CD4-positive, alpha-beta T cell treated with Interleukin-4 for 1 hour (primary cell): Measurements from ENCODE around the gene KLC3.
"Not testable (repeated sequence)": the region's sequence is repeated elsewhere in the genome, so short reads cannot be mapped to it uniquely, and the experiment has no call there.

Source experiments
- DNase-seq, 2 donors: peaks; one replicate each; pipeline ENCODE4 v3.0.0-alpha.2; 2020 to 2022

KLC3 gene

DNA sequence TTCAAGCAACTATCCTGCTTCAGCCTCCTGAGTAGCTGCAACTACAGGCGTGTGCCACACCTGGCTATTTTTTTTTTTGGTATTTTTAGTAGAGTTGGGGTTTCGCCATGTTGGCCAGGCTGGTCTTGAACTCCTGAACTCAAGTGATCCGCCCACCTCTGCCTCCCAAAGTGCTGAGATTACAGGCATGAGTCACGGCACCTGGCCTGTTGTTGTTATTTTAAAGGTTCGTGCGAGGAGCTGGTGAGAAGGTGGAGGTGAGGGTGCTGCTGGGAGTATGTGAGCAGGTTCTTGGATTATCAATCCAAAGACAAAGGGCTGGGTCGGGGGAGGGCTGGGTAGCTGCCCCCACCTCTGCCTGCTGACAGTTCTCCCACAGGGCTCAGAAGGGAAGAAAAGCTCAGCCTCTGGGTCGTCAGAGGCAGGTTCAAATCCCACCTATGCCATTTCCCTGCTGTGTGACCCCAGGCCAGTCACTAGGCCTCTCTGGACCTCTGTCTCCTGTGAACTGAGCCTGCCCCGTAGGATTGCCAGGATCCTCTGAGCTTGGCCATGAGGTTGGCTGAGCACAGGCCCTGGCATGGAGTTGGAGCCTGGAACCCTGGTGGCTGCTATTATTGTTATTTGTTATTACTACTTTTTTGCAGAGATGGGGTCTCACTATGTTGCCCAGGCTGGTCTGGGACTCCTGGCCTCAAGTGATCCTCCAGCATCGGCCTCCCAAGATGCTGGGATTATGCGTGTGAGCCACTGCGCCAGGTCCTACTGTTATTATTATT lies 19.4 kb upstream of the KLC3 start:
- no peak for DNase-seq

DNA sequence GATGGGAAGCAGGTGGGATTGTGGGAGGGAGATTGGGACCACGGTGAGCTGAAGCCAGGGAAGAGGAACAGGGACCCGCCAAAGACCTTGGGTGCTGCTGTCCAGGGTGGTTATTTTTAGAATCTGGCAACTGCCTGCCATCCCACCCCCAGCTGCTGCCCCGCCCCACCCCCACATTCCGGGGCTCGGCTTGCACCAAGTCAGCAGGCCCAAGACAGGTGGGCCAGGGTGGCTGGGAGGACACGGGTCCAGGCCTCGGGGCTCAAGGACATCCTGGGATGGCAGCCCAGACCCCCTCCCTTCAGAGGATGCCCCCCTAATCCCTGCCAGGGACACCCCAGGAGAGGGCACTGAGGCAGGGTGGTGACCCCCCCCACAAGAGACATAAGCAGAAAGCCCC lies 18.7 kb upstream of the KLC3 start:
- no peak for DNase-seq

DNA sequence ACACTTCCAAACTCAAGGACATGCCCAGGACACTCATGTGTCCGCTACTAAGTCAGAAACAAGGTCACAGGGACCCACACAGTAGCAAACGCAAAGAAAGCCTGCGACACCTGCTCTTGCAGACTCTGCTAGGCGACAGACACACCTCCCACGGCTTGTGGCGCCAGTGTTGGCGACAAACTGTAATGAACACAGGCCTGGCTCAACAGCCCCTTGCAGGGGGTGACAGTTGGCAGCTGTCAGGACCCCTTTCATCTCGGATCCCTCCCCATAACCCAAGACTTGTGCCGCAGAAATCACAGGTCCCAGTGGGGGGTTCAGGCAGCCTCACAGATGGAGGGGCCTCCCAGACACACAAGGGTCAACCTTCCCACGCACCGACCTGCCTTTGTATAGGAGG lies 18.2 kb upstream of the KLC3 start:
- no peak for DNase-seq

DNA sequence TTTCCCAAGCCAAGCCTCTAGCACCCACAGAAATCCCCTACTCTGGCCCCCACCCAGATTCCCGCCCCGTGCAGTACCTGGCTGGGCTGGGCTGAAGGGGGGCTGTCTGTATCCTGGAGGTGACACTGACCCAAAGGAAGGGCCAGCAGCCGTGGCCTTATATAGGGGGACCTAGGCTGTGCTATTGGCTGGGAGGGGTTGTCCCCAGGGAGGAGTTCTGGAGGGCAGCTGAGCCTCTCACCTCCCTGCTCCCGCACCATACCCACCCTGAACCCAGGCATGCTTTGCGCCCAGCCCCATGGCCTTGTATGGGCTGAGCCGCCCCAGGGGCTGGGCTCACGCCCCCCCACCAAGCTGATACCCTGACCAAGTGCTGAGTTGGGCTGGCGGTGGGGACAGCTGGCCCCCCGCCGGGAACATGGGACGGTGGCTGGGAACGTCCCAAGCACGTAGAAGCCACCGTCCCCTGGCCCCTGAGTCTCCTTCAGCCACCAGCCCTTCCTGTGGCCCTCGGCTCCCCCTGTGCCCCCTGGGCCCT lies 17.7 kb upstream of the KLC3 start, which contains the start of gene CKM:
TSS of gene CKM (minus strand) at position 132 of the 538 bp plus-strand sequence. CDS start 3,162 bp downstream, outside the sequence.
- DNase-seq, result no peak

DNA sequence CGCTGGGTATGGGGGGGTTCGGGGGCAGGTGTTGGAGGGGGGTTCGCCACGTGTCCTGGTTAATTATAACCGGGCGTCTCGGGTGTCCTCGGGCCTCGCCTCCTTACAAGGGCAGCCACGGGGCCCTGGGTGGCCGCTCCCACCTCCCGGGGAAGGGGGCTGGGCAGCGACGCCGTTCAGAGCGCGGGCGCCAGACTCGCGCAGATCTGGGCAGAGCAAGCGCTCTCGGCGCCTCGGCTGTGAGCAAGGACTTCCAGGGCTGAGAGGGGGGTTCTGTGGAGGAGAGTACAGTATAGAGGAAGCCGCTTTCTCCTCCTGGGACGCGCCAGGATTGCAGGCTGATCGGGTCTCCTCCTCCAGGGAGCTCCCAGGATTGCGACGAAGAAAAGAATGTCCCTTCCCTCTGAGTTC lies 16.9 kb upstream of the KLC3 start:
- no peak for DNase-seq

DNA sequence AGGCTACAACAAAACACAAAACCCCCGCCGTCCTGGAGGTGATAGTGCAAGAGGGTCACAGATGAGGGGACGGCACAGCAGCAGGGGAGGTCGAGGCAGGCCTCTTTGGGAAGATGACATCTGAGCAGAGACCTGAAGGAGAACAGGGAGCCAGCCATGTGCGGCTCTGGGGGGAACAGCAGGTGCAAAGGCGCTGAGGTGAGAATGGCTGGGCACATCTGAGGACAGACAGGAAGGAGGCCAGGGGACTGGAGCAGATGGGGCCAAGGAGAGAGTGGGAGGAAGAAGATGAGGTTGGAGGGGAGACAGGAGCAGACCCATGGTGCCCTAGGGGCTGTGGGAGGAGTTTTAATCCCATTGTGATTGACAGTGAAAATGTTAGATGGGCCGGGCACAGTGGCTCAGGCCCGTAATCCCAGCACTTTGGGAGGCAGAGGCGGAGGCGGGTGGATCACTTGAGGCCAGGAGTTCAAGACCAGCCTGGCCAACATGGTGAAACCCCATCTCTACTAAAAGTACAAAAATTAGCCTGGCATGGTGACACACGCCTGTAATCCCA lies 16.1 kb upstream of the KLC3 start:
- no peak for DNase-seq

DNA sequence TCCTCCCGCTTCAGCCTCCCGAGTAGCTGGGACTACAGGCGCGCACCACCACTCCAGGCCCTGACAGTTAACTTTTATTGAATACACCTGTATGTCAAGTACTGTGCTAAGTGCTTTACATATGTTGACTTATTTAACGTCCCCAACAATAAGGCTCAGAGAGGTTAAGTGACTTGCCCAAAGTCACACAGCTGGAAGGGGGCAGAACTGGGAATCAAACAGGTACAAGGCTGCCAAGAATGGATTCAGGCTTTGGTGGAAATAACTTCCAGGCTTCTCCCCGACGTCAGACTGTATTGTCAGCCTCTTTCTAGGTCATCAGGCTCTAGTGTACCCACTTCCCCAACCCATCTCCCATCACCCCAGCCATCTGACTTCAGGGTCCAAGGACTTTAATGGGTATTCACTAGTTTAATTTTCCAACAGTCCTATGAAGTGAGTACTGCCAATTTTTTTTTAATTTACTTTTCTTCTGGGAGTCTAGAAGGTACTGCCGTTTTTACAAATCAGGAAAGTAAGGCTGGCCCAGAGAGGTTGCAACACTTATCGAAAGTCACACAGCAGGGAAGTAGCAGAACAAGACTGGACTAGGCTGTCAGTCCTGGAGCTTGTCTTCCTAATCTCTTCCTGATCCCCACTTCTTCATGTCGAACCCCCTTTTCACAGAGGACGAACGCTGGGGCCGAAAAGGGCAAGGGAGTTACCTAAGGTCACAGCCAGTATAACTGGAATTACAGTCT lies 13.0 kb upstream of the KLC3 start:
- DNase-seq, result no peak

DNA sequence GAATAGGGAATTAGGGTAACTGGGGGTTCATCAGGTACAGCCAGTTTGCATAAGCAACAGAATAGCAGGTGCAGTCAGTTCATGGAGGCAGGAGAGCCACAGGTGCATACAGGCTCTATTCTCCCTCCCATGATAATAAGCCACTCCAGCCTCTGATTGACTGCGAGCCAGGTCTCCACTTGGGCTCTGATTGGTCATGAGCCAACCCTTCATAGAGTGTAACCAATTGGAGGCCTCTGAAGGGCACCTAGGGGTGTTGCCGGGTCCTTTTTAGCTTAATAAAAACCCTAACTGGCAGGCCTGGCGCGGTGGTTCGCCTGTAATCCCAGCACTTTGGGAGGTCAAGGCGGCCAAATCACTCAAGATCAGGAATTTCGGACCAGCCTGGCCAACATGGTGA lies 9.1 kb upstream of the KLC3 start:
- DNase-seq, result no peak

DNA sequence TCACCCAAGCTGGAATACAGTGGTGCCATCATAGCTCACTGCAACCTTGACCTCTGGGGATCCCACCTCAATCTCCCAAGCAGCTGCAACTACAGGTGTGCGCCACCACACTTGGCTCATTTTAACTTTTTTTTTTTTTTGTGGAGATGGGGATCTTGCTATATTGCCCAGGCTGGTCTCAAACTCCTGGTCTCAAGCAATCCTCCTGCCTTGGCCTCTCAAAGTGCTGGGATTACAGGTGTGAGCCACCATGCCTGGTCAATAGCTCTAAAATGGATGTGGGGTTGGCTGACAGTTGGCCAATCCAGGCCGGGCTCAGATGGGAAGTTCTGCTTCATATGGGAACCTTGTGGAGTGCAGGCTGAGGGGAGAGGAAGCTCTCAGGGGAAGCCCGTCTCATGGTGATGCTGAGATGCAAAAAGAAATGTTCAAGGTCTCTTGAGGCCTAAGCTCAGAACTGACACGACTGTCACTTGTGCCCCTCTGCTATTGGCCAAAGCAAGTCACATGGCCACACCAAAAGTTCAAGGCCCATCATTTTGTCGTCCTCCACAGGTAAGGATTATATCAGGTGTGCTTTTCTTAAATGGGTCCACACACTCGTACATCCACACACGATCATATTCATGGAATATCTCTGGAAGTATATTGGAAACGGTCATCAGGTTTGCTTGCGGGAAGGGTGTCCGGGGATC lies 6.8 kb upstream of the KLC3 start:
- DNase-seq, result no peak

DNA sequence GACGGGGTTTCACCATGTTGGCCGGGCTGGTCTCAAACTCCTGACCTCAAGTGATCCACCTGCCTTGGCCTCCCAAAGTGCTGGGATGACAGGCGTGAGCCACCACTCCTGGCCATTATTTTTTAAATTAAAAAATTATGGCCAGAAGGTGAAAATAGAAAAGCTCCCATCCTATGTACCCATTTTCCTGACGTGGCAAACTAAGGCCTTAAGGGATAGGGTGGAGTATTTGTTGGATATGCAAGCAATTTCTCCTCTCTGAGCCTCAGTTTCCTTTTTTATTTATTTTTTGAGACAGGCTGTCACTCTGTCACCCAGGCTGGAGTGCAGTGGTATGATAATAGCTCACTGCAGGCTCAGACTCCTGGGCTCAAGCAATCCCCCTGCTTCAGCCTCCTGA lies 5.7 kb upstream of the KLC3 start:
- DNase-seq, result not testable (repeated sequence)

DNA sequence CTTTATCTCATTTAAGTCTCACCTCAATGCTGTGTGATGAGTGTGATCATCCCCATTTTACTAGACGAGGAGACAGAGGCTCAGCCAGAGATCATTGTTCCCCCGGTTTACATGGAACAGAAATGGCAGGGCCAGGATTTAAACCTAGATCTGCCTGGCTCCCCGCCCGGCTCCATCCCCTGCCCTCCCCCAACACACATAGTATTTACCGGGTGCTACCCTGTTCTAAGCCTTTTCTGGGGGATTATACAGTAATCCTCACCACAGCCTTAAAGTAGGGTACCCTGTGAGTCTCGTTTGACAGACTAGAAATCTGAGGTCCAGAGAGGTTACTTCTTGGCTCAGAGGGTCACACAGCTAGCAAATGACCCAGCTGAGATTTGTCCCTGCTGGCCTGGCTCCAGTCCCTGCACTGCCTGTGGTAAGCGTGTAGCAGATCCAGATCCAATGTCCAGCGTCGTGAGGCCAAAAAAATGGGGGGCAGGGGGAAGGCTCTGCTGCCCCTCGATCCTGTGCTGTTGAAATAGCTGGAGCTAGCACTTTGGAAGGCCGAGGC lies 3.8 kb upstream of the KLC3 start:
- no peak for DNase-seq

DNA sequence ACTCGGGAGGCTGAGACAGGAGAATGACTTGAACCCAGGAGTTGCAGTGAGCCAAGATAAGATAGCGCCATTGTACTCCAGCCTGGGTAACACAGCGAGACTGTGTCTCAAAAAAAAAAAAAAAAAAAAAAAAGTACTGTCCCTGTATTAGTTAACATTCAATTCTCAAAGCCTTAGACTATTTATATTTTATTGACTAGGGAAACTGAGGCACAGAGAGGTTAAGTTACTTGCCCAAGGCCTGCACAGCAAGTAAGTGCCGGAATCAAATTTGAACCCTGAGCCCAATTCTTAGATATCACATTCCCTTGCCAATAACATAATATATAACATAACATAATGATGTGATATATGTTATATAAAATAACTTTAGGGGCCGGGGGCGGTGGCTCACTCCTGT lies 921 bp upstream of the KLC3 start:
- no peak for DNase-seq

DNA sequence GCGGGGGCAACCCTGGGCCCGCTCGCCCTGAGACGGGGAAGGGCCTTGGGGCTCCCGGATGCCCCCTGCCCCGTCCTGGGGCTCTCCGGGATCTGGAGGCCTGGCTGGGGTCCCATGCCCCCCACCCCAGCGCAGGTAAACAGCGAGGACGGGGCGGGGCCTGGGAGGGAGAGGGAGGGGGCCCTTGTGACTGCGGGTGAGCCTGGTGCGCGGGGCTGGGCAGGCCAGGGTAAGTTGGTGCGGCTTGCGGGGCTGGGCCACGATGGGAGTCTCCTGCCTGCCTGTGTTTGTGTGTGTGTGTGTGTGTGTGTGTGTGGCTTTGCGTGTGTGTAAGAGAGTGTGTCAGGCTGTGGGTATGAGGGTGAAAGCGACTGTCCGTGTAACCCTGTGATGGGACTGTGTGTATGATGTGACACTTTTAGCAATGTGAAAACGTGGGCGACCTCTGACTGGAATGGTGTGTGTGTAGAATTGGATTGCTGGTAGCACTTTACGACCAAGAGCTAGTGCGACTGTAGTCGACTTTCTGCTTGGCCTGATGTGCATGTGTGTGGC lies 426 bp downstream of the KLC3 start:
- DNase-seq, result no peak

DNA sequence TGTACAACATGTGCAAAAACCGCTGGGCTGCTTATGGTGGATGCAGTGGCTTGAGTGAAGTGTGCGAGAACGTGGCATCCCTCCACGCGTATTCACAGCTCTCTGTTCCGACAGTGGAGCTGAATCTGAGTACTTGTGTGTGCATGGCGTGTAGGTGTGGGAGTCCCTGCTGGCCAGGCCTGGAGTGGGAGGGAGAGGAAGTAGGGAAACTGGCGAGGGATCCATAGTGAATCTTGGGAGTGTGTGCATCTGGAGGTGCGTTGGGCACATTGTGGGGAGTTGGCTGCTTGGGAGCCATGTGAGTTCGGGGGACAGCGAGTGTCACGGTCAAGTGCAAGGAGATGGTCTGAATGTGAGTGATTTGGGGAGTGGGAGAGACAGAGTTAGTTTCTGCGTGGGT lies 2.4 kb downstream of the KLC3 start:
- no peak for DNase-seq

DNA sequence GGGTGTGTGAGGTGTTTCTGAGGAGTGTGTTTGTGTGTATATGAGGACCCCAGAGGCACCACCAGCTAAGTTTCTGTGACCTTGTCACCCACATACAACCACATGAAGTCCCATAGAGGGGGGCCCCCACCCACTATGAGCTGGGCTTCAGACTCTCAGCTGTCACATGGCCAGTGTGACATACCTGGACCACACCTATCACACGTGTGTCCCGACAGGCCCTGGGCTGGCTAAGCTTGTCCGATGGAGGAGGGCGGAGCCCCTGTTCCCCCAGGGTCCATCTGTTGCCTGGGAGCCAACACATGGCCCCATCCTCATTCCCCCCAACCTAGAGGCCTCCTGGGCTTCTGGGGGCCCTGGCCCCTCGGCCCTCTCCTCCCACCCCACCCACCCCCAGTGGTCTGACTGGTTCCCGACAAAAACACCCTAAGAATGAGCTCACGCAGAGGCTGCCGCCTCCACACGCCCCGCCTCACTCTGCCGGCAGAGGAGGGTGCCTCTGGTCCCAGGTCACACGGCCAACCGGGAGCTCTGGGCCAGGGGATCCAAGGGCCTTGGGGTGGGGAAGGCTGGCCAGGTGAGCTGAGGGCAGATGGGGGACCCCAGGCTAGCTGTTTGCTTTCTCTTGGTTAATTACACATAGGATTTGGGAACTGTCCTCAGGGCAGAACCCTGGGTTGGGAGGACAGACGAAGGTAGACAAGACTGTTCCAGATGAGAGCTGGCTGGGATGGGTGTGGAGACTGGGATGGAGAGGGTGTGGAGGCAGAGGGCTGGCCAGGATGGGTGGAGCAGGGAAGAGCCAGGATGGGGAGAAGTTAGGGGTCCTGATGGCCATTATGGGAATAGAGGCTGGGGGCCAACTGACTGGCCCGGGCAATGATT lies 4.3 kb downstream of the KLC3 start:
- no peak for DNase-seq

DNA sequence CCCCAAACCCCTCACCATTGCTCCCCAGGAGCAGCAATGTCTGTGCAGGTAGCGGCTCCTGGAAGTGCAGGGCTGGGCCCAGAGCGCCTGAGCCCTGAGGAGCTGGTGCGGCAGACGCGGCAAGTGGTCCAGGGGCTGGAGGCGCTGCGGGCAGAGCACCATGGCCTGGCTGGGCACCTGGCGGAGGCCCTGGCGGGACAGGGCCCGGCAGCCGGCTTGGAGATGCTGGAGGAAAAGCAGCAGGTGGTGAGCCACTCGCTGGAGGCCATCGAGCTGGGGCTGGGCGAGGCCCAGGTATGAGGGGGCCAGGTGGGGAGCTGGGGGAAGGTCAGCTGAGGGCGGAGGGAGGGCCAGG lies 4.9 kb downstream of the KLC3 start:
- DNase-seq, result no peak

DNA sequence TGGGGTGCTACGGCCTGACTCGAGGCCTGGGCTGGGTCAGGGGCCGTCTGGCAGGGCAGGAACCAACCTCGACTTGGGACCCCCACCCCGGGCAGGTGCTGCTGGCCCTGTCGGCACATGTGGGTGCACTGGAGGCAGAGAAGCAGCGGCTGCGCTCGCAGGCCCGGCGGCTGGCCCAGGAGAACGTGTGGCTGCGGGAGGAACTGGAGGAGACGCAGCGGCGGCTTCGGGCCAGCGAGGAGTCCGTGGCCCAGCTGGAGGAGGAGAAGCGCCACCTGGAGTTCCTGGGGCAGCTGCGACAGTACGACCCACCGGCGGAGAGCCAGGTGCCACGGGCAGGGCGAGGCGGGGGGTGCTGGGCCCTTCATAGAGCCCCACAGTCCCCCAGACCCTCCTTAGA lies 5.9 kb downstream of the KLC3 start:
- DNase-seq, result no peak

DNA sequence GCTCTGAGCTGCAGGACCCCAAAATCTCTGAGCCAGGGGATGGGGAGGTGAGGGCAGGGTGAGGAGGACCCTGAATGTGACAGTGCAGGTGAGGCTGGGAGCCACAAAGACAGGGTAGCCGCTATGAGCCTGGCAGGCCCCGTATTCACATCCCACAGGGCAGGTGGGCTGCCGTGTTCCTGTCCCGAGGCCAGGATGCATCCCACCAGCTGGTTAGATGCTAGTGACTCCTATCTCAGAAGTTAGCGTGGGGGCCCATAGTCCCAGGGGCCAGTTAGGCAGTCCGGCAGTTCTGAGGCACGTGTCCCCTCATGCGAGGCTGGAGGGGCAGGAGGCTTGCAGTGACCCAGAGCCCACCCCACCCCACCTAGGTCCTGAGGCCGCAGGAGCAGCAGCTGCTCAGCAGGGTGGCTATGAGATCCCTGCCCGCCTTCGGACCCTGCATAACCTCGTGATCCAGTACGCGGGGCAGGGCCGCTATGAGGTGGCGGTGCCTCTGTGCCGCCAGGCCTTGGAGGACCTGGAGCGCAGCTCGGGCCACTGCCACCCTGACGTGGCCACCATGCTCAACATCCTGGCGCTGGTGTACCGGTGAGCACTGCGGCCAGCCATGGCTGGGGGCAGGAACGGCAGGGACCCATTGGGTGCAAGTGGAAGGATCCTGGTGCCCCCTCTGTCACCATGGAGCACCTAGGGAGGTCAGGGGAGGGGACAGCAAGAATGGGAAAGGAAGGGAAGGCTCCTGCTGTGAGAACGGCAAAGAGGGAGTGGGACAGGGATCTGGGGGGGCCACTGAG lies 7.2 kb downstream of the KLC3 start:
- no peak for DNase-seq

DNA sequence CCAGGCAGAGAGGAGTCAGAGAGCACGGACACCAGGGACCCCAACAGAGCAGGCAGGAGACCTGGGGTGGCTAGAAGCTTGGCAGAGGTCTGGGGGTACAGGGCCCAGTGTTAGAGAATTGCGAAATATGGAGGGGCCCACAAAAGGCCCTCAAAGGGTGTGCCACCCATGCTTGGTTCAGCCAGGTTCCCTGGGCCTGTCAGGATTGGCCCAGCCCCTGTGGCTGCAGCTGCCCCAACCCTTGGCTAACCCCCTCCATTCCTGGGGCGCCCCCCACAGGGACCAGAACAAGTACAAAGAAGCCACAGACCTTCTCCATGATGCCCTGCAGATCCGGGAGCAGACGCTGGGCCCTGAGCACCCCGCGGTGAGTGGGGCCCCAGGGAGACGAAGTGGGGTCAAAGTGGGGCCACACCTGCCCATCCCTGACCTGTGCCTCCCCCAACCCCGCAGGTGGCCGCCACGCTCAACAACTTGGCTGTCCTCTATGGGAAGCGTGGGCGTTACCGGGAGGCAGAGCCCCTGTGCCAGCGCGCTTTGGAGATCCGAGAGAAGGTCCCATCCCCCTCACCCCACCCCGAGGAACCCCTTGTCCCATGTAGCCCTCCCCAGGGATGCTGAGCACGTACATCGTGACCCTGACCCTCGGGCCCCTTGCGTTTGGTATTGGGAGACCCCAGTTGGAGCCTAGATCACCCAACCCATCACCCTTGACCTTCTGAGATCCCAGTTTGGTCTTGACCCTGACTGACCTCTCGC lies 8.0 kb downstream of the KLC3 start:
- no peak for DNase-seq

DNA sequence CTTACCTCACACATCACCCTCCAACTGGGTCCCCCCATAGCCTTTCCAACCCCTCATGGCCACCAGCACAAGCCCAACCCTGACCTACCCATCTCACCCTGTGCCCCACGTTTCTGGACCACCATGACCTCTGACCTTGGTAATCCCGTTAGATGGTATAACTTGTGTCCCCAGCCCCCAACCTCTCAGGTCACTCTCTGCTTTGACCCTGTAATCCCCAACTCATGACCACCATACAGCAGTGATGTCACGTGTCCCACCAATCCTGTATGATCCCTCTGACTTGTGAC lies 8.5 kb downstream of the KLC3 start:
- DNase-seq, result no peak
